ENCODE measurements around the gene FYN.

Gene FYN

GRCh38 chr6:111702268-111702667 is 171.0 kb downstream of the FYN start:
- no peaks in the 10 kb centered on the region for H3K9me2 ChIP-seq (replicated peaks; ENCODE audit: control insufficient read depth, low read length)
- H3K27ac ChIP-seq (ENCODE audit: low read depth, low read length): no peak overlapping the region
- no peaks in the 10 kb centered on the region for H3K36me3 ChIP-seq (ENCODE audit: control insufficient read depth, low read length)
- H4K20me1 ChIP-seq (ENCODE audit: control insufficient read depth, insufficient read depth, low read depth, low read length): no peaks in the 10 kb centered on the region
- TF ChIP-seq CTCF (IDR thresholded peaks at IDR 0.05; ENCODE audit: low read depth, low read length, poor library complexity, severe bottlenecking) (no peak), EZH2phosphoT487 (IDR thresholded peaks at IDR 0.05; ENCODE audit: borderline replicate concordance, low read length) (no peak)
- no peaks in the 10 kb centered on the region for H3K4me1 ChIP-seq (ENCODE audit: control insufficient read depth, low read length)
- no peaks in the 10 kb centered on the region for H3K79me2 ChIP-seq (ENCODE audit: control insufficient read depth, low read length)
- H3K4me2 ChIP-seq (ENCODE audit: low read length): no peak overlapping the region
- H3F3A ChIP-seq (ENCODE audit: control insufficient read depth, insufficient read depth): no peaks in the 10 kb centered on the region
- no peak overlapping the region for H3K4me3 ChIP-seq (ENCODE audit: low read length)
- H3K27me3 ChIP-seq (ENCODE audit: control insufficient read depth, low read length): no peaks in the 10 kb centered on the region
- no peaks in the 10 kb centered on the region for H3K9me3 ChIP-seq (ENCODE audit: control insufficient read depth, insufficient read depth, low read length)

GRCh38 chr6:111701146-111701545 is 172.1 kb downstream of the FYN start:
- H3K27ac ChIP-seq (ENCODE audit: low read depth, low read length): no peak overlapping the region
- H3K79me2 ChIP-seq (ENCODE audit: control insufficient read depth, low read length): no peaks in the 10 kb centered on the region
- no peaks in the 10 kb centered on the region for H4K20me1 ChIP-seq (ENCODE audit: control insufficient read depth, insufficient read depth, low read depth, low read length)
- no peak overlapping the region for H3K4me3 ChIP-seq (ENCODE audit: low read length)
- no peak overlapping the region for H3K4me2 ChIP-seq (ENCODE audit: low read length)
- H3K9me2 ChIP-seq (replicated peaks; ENCODE audit: control insufficient read depth, low read length): no peaks in the 10 kb centered on the region
- no peaks in the 10 kb centered on the region for H3F3A ChIP-seq (ENCODE audit: control insufficient read depth, insufficient read depth)
- TF ChIP-seq CTCF (IDR thresholded peaks at IDR 0.05; ENCODE audit: low read depth, low read length, poor library complexity, severe bottlenecking) (no peak), EZH2phosphoT487 (IDR thresholded peaks at IDR 0.05; ENCODE audit: borderline replicate concordance, low read length) (no peak)
- H3K27me3 ChIP-seq (ENCODE audit: control insufficient read depth, low read length): no peaks in the 10 kb centered on the region
- H3K9me3 ChIP-seq (ENCODE audit: control insufficient read depth, insufficient read depth, low read length): no peaks in the 10 kb centered on the region
- H3K36me3 ChIP-seq (ENCODE audit: control insufficient read depth, low read length): no peaks in the 10 kb centered on the region
- H3K4me1 ChIP-seq (ENCODE audit: control insufficient read depth, low read length): no peaks in the 10 kb centered on the region

DNA sequence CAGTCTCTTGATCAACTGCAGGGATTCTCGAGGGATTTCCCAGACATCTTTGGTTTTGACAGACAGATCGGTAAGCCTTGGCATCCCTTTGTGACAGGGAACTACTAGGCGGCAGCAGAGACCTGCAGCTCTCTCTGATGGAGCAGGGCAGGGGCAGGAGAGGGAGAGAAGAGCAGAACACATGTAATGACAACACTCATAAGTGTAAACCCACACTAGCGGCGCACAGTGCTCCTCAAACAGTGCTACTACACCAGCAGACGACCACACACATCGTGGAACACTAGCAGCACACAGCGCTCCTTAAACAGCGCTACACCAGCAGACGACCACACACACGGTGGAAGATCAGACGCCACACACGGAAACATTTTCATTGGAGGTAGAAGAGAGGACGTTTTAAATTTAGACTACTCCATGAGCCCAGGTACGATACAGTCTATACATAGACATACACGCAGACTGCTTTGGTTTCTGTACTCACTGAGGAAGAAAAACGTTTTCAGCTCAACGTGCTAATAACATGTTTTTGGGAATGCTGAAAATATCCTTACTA is 173.0 kb downstream of the FYN start:
- TF ChIP-seq CTCF (IDR thresholded peaks at IDR 0.05; ENCODE audit: low read depth, low read length, poor library complexity, severe bottlenecking): no peak
- TF ChIP-seq EZH2phosphoT487 (IDR thresholded peaks at IDR 0.05; ENCODE audit: borderline replicate concordance, low read length): no peak
- no peaks in the 10 kb centered on the region for H3K9me3 ChIP-seq (ENCODE audit: control insufficient read depth, insufficient read depth, low read length)
- no peaks in the 10 kb centered on the region for H4K20me1 ChIP-seq (ENCODE audit: control insufficient read depth, insufficient read depth, low read depth, low read length)
- no peaks in the 10 kb centered on the region for H3K9me2 ChIP-seq (replicated peaks; ENCODE audit: control insufficient read depth, low read length)
- H3K4me2 ChIP-seq (ENCODE audit: low read length): no peak overlapping the region
- H3K27ac ChIP-seq (ENCODE audit: low read depth, low read length): no peak overlapping the region
- H3K4me1 ChIP-seq (ENCODE audit: control insufficient read depth, low read length): no peaks in the 10 kb centered on the region
- H3K79me2 ChIP-seq (ENCODE audit: control insufficient read depth, low read length): no peaks in the 10 kb centered on the region
- no peaks in the 10 kb centered on the region for H3K27me3 ChIP-seq (ENCODE audit: control insufficient read depth, low read length)
- H3K36me3 ChIP-seq (ENCODE audit: control insufficient read depth, low read length): no peaks in the 10 kb centered on the region
- no peaks in the 10 kb centered on the region; the same call in 1 of the 2 replicates for H3F3A ChIP-seq (ENCODE audit: control insufficient read depth, insufficient read depth)
- H3K4me3 ChIP-seq (ENCODE audit: low read length): no peak overlapping the region

Measured in DOHH2 (cell line).